GM18868 (cell line): ENCODE results near the gene PRKG1.

Experiments used
- ATAC-seq: cut with Tn5 transposase; IDR thresholded peaks from one replicate; pipeline ENCODE4 v1.9.1; 2021; ENCODE audit warnings: mild to moderate bottlenecking, moderate library complexity; ENCODE audit not compliant: unreplicated experiment

PRKG1 gene

GRCh38 chr10:51894771-51895578 lies 820.7 kb downstream of the PRKG1 start:
- no peak for ATAC-seq

- no peak for ATAC-seq
These were observed 822.6 kb downstream of the PRKG1 start for GRCh38 chr10:51896849-51897248.

GRCh38 chr10:51897560-51897959 lies 823.3 kb downstream of the PRKG1 start:
- no peak for ATAC-seq

- ATAC-seq = no peak
These were observed 825.9 kb downstream of the PRKG1 start for GRCh38 chr10:51900180-51900579.

GRCh38 chr10:51903675-51904074 lies 829.4 kb downstream of the PRKG1 start:
- no peak for ATAC-seq

GRCh38 chr10:51905032-51905431 lies 830.7 kb downstream of the PRKG1 start:
- ATAC-seq = no peak

- no peak for ATAC-seq
These were observed 833.1 kb downstream of the PRKG1 start for GRCh38 chr10:51907361-51907760.

GRCh38 chr10:51910189-51910588 lies 835.9 kb downstream of the PRKG1 start:
- no peak for ATAC-seq

- no peak for ATAC-seq
These were observed 836.3 kb downstream of the PRKG1 start for GRCh38 chr10:51910596-51910995.

GRCh38 chr10:51911723-51912122 lies 837.4 kb downstream of the PRKG1 start:
- ATAC-seq = no peak

- ATAC-seq = no peak
These were observed 840.8 kb downstream of the PRKG1 start for GRCh38 chr10:51915031-51915542.

GRCh38 chr10:51918440-51918839 lies 844.2 kb downstream of the PRKG1 start:
- ATAC-seq = peak; percentile 2

- ATAC-seq = peak; percentile 71
These were observed 844.6 kb downstream of the PRKG1 start for GRCh38 chr10:51918884-51919325.

- ATAC-seq = peak; percentile 51
These were observed 846.4 kb downstream of the PRKG1 start for GRCh38 chr10:51920672-51921071.

- ATAC-seq = no peak
These were observed 850.1 kb downstream of the PRKG1 start for GRCh38 chr10:51924359-51924758.

- no peak for ATAC-seq
These were observed 852.0 kb downstream of the PRKG1 start for GRCh38 chr10:51926337-51926736.

- ATAC-seq = no peak
These were observed 853.9 kb downstream of the PRKG1 start for GRCh38 chr10:51928162-51928561.

GRCh38 chr10:51932530-51932929 lies 858.2 kb downstream of the PRKG1 start:
- ATAC-seq = peak; percentile 62

- no peak for ATAC-seq
These were observed 860.1 kb downstream of the PRKG1 start for GRCh38 chr10:51934373-51934772.

- no peak for ATAC-seq
These were observed 861.1 kb downstream of the PRKG1 start for GRCh38 chr10:51935341-51935740.

GRCh38 chr10:51937308-51938140 lies 863.2 kb downstream of the PRKG1 start:
- ATAC-seq = no peak
